Right lobe of liver (tissue), 6 donors: ENCODE measurements around the gene UBE2E1. TPM values are rescaled to one million over a fixed set of nuclear protein-coding genes. Genes with fewer than 3 reads are reported as not detected.

Experiments
- ATAC-seq, 4 donors: fragments of 200-7000 bp; cut with Tn5 transposase; one replicate each; pipeline ENCODE4 v1.9.1; 2020; ENCODE audit warnings: mild to moderate bottlenecking in 4 of 4, moderate library complexity in 4 of 4
- DNase-seq, 3 donors: peaks; one replicate each; pipeline ENCODE4 v3.0.0-alpha.2; 2020
- H3K27ac ChIP-seq, 3 donors: fragments of 200-600 bp; one replicate each; pipeline ENCODE4 v1.8.0; 2022
- H3K27me3 ChIP-seq, 2 donors: fragments of 200-600 bp; one replicate each; pipeline ENCODE4 v1.8.0; 2022
- H3K36me3 ChIP-seq, 4 donors: fragments of 200-600 bp; sonication (generic) in 1 of 4; one replicate each; pipeline versions ENCODE4 v1.5.1 to v1.8.0; 2017 to 2022; ENCODE audit warnings: control low read depth in 1 of 4
- H3K4me1 ChIP-seq, 4 donors: fragments of 200-600 bp; sonication (generic) in 1 of 4; one replicate each; pipeline versions ENCODE4 v1.5.1 to v1.8.0; 2017 to 2022; ENCODE audit warnings: control low read depth in 1 of 4
- H3K4me3 ChIP-seq, 3 donors: fragments of 200-600 bp; one replicate each; pipeline ENCODE4 v1.8.0; 2022
- H3K9me3 ChIP-seq, 4 donors: fragments of 200-600 bp; sonication (generic) in 1 of 4; one replicate each; pipeline versions ENCODE4 v1.5.1 to v1.8.0; 2017 to 2022; ENCODE audit warnings: control low read depth in 1 of 4
- CTCF ChIP-seq, 4 donors: fragments of 200-600 bp in 3 of 4; fragments of 450-650 bp in 1 of 4; IDR thresholded peaks; one replicate each; pipeline versions ENCODE4 v1.5.1 to v1.8.0; 2016 to 2022; ENCODE audit warnings: antibody characterized with exemption in 4 of 4, mild to moderate bottlenecking in 2 of 4
- POLR2A ChIP-seq: fragments of 450-650 bp; IDR thresholded peaks from one replicate; pipeline ENCODE4 v1.6.1; 2017; ENCODE audit warnings: antibody characterized with exemption, mild to moderate bottlenecking
- WGBS: methylation state at CpG from one replicate; pipeline ENCODE4 v1.1.6; 2018; ENCODE audit warnings: low coverage, low lambda C conversion rate; ENCODE audit not compliant: insufficient coverage; ENCODE audit errors: missing lambda C conversion rate; 5-methylcytosine and 5-hydroxymethylcytosine counted together
- intact Hi-C, 2 donors: fragments of 100-400 bp; cut with DNase I; formaldehyde crosslinking; loops; one replicate each; pipeline versions ENCODE4 v1.11.2 to v1.14.1; 2022
- total RNA-seq, 6 experiments: library from RNA; depleted of rRNA in 2 of 6; stranded (reverse); fragments of >200 nt in 2 of 6; fragmentation: NEBNext Ultra II Directional in 3 of 6; extraction: Animal tissue kit (Norgen Biotek cat#: 25700) in 3 of 6; gene quantifications; one replicate each; pipeline versions ENCODE4 v1.1.0 to v1.2.4, GENCODE V29; 2016 to 2023
- donor health status: DM: no; HTN: yes; CAD: no.
- donor health status: DM: no; HTN: no; CAD: no.
- donor health status: DM: no; HTN: no; CAD: no.
- donor health status: DM: no; HTN: yes; CAD: no.
- donor health status: DM: no; HTN: yes; CAD: no.

Gene UBE2E1
- total RNA-seq, 6 experiments from 2014 or later, result 20.8 to 40.4 (median 29.7) TPM

GRCh38 chr3:23807424-23808015, 1.8 kb downstream of the UBE2E1 start:
- intact Hi-C loops, result no loop called here
- no peak for DNase-seq
- WGBS, result 38% methylated on average over 5 of the region's 5 CpGs
- H3K9me3 ChIP-seq, result no peaks in the 10 kb centered on the region
- H3K27me3 ChIP-seq, result no peaks in the 10 kb centered on the region
- peak overlapping the region; percentile 76 to 86 (median 77) for H3K27ac ChIP-seq
- peak overlapping the region; percentile 77 to 85 (median 81) for H3K4me3 ChIP-seq
- peaks cover 0 to 13% (median 3%) of the 10 kb centered on the region in 4 donors for H3K4me1 ChIP-seq
- no peaks in the 10 kb centered on the region for H3K36me3 ChIP-seq
- peak in 3 of 4 donors; percentile 16 to 25 (median 25) for ATAC-seq
- no peak for TF ChIP-seq POLR2A
- TF ChIP-seq CTCF (IDR thresholded peaks at IDR 0.05), result no peak

- intact Hi-C loops, result no loop called here
- H3K9me3 ChIP-seq, result no peaks in the 10 kb centered on the region
- H3K27ac ChIP-seq, result no peak overlapping the region
- peaks cover 0 to 13% (median 3%) of the 10 kb centered on the region in 4 donors for H3K4me1 ChIP-seq
- H3K27me3 ChIP-seq, result no peaks in the 10 kb centered on the region
- no peak overlapping the region for H3K4me3 ChIP-seq
- WGBS, result 45% methylated on average over 4 of the region's 5 CpGs
- H3K36me3 ChIP-seq, result no peaks in the 10 kb centered on the region
- TF ChIP-seq CTCF (IDR thresholded peaks at IDR 0.05) (no peak), POLR2A (no peak)
- DNase-seq, result no peak
- no peak for ATAC-seq
Observed at GRCh38 chr3:23808525-23808924, 2.8 kb downstream of the UBE2E1 start.

GRCh38 chr3:23809294-23809693, 3.5 kb downstream of the UBE2E1 start:
- H3K27ac ChIP-seq, result no peak overlapping the region
- TF ChIP-seq POLR2A (no peak), CTCF (IDR thresholded peaks at IDR 0.05) (no peak)
- H3K9me3 ChIP-seq, result no peaks in the 10 kb centered on the region
- no peaks in the 10 kb centered on the region for H3K36me3 ChIP-seq
- no peak for DNase-seq
- H3K4me1 ChIP-seq, result peaks cover 0 to 13% (median 3%) of the 10 kb centered on the region in 4 donors
- H3K4me3 ChIP-seq, result no peak overlapping the region
- H3K27me3 ChIP-seq, result no peaks in the 10 kb centered on the region
- no peak for ATAC-seq
- WGBS, result 58% methylated on average over 2 of the region's 2 CpGs
- intact Hi-C loops, result no loop called here

GRCh38 chr3:23809840-23810342, 4.1 kb downstream of the UBE2E1 start:
- Histone ChIP-seq H3K27me3 (no peaks in the 10 kb centered on the region), H3K27ac (peak overlapping the region; percentile 56 to 77 (median 72)), H3K36me3 (no peaks in the 10 kb centered on the region), H3K4me1 (peaks cover 0 to 13% (median 3%) of the 10 kb centered on the region in 4 donors), H3K4me3 (peak overlapping the region; percentile 55 to 76 (median 57)), H3K9me3 (no peaks in the 10 kb centered on the region)
- intact Hi-C loops, result no loop called here
- TF ChIP-seq CTCF (IDR thresholded peaks at IDR 0.05), result no peak
- TF ChIP-seq POLR2A, result no peak
- ATAC-seq (no peak), DNase-seq (no peak)
- 49% methylated on average over 12 of the region's 13 CpGs for WGBS
